Measurements from ENCODE around the gene PTF1A. TPM values are rescaled to one million over a fixed set of nuclear protein-coding genes. Genes with fewer than 3 reads are reported as not detected.

Gene PTF1A
- total and polyA plus RNA-seq, 2 of the 4 experiments (the other 2 are of a cell fraction), result not detected

DNA sequence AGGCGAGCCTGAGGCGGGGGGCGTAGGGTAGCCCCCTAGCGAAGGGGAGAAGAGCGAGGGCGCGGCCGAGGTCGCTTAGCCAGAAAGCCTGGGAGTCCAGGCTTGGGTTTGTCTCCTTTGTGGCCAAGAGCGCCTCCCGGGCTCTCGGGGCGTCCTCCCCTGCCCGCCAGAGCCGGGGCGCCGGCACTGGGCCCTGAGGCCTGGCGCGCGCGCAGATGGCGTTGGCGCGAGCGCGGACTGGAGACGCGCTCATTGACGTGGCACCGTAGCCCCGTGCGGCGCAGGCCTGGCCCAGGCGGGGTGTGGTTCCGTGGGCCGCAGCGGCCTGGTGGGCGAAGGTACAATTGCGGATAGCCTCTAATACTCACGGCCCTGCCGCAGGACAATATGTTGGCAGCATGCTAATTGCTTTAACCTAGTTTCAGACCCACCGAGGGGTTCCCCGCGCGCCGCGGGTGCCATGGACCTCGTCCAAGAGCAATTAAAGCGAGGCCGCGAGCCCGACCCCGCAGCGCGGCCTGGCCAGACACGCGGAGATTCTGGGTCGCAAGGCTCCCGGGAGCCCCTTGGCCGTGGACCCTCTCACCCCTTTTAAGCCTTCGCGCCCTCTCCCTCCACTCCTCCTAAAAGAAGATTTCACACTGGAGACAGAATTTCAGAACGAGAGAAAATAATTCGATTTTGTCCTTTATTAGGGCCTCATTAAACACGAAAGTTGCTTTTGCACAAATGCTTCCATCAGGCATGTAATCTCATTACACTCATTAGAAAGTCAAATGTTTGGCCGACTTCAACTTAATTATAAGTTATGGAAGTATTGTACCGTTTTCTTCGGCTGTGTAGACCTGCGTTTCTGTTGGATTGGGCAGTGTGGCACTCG lies 3.1 kb downstream of the PTF1A start (continued):
- TF ChIP-seq POLR2A (IDR thresholded peaks at IDR 0.05; ENCODE audit: low read depth, low read length) (no peak), CHD1 (IDR thresholded peaks at IDR 0.05; ENCODE audit: low read depth, low read length) (no peak), MAZ (IDR thresholded peaks at IDR 0.05; ENCODE audit: borderline replicate concordance, low read depth, low read length) (no peak), SMC3 (IDR thresholded peaks at IDR 0.05; ENCODE audit: low read depth, low read length) (no peak), RAD21 (IDR thresholded peaks at IDR 0.05; ENCODE audit: low read length) (no peak)
- TF ChIP-seq, protein P1, sequence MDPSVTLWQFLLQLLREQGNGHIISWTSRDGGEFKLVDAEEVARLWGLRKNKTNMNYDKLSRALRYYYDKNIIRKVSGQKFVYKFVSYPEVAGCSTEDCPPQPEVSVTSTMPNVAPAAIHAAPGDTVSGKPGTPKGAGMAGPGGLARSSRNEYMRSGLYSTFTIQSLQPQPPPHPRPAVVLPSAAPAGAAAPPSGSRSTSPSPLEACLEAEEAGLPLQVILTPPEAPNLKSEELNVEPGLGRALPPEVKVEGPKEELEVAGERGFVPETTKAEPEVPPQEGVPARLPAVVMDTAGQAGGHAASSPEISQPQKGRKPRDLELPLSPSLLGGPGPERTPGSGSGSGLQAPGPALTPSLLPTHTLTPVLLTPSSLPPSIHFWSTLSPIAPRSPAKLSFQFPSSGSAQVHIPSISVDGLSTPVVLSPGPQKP (IDR thresholded peaks at IDR 0.05; ENCODE audit: borderline replicate concordance, low read depth, low read length), result no peak

Data from IMR-90 (cell line).